Adrenal gland (tissue), 5 donors: ENCODE data around the gene COPG2.

ENCODE experiments used
- CTCF ChIP-seq, 6 experiments: fragments of 450-650 bp in 4 of 6; fragments of 200-600 bp in 2 of 6; sonication (generic) in 1 of 6; IDR thresholded peaks; 1 replicate in 5 of 6; 2 replicates in 1 of 6; pipeline versions ENCODE4 v1.5.1 to v1.8.0; 2016 to 2021; ENCODE audit warnings: antibody characterized with exemption in 6 of 6, mild to moderate bottlenecking in 2 of 6, moderate library complexity in 1 of 6
- POLR2A ChIP-seq, 2 donors: fragments of 450-650 bp; IDR thresholded peaks; one replicate each; pipeline ENCODE4 v1.6.1; 2017; ENCODE audit warnings: antibody characterized with exemption in 2 of 2, mild to moderate bottlenecking in 2 of 2, moderate library complexity in 1 of 2
- donor health status: DM: no; HTN: no; CAD: no.

- TF ChIP-seq CTCF (IDR thresholded peaks at IDR 0.05) (no peak), POLR2A (IDR thresholded peaks at IDR 0.05) (no peak)
Observed at GRCh38 chr7:130598056-130598455, 70.5 kb downstream of the COPG2 start.
